SHP77 treated with DMSO at 0.1 percent for 48 hours (cell line): ENCODE measurements around the gene ATP11A.
"Not testable (repeated sequence)": the region's sequence is repeated elsewhere in the genome, so short reads cannot be mapped to it uniquely, and the experiment has no call there.

Experiments used
- DNase-seq: peaks from one replicate; lab custom pipeline; 2025; lab: John Stamatoyannopoulos, UW

ATP11A gene

GRCh38 chr13:112800057-112800456, 110.2 kb downstream of the ATP11A start:
- no peak for DNase-seq

GRCh38 chr13:112800807-112801206, 111.0 kb downstream of the ATP11A start:
- DNase-seq = not testable (repeated sequence)

- no peak for DNase-seq
These were observed 113.0 kb downstream of the ATP11A start for GRCh38 chr13:112802802-112803195.

GRCh38 chr13:112803422-112803821, 113.6 kb downstream of the ATP11A start:
- DNase-seq = no peak

- DNase-seq = no peak
These were observed 114.5 kb downstream of the ATP11A start for GRCh38 chr13:112804374-112804773.

- DNase-seq = no peak
These were observed 117.2 kb downstream of the ATP11A start for GRCh38 chr13:112806739-112807652.

- no peak for DNase-seq
These were observed 118.0 kb downstream of the ATP11A start for GRCh38 chr13:112807653-112808376.

GRCh38 chr13:112808377-112809140, 118.7 kb downstream of the ATP11A start:
- no peak for DNase-seq

GRCh38 chr13:112809332-112810315, 119.8 kb downstream of the ATP11A start:
- no peak for DNase-seq

- DNase-seq = no peak
These were observed 120.8 kb downstream of the ATP11A start for GRCh38 chr13:112810608-112811007.

- no peak for DNase-seq
These were observed 122.6 kb downstream of the ATP11A start for GRCh38 chr13:112812306-112813055.

GRCh38 chr13:112813552-112813951, 123.7 kb downstream of the ATP11A start:
- no peak for DNase-seq

- DNase-seq = no peak
These were observed 125.2 kb downstream of the ATP11A start for GRCh38 chr13:112814905-112815585.

- DNase-seq = no peak
These were observed 126.0 kb downstream of the ATP11A start for GRCh38 chr13:112815871-112816270.

- DNase-seq = no peak
These were observed 128.3 kb downstream of the ATP11A start for GRCh38 chr13:112818040-112818697.

- no peak for DNase-seq
These were observed 128.8 kb downstream of the ATP11A start for GRCh38 chr13:112818698-112819045.

GRCh38 chr13:112819111-112819510, 129.3 kb downstream of the ATP11A start:
- no peak for DNase-seq

- DNase-seq = no peak
These were observed 130.0 kb downstream of the ATP11A start for GRCh38 chr13:112819816-112820215.

GRCh38 chr13:112820318-112820717, 130.5 kb downstream of the ATP11A start:
- no peak for DNase-seq
